Measurements from ENCODE around the gene SCAF4.

SCAF4 gene

DNA sequence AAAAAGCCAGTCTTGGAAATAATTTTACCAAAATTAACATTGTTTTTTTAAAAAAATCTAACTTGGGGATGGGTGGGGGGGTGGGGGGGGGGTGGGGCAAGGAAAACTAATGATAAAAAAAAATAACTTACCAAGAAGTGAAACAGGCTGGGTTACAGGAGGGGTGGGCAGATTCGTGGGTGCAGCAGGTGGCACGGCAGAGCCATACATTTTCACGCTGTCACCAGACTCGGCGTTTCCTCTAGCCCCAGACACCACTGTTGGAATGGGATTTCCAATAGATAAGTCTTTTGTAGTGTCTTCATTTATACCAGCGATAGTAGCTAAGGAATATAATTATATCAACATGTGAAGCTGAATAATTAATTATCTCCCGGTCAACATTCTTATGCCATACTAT is 47.0 kb downstream of the SCAF4 start:
- no peak for DNase-seq (ENCODE audit: low spot score)
- Histone ChIP-seq H3K27me3 (ENCODE audit: insufficient read depth, poor library complexity, severe bottlenecking) (no peaks in the 10 kb centered on the region), H3K4me1 (ENCODE audit: insufficient read depth, poor library complexity, severe bottlenecking) (no peaks in the 10 kb centered on the region), H3K36me3 (ENCODE audit: low read depth) (peaks cover 94% of the 10 kb centered on the region), H3K4me3 (ENCODE audit: severe bottlenecking) (no peak overlapping the region), H3K9me3 (ENCODE audit: severe bottlenecking) (no peaks in the 10 kb centered on the region), H3K27ac (ENCODE audit: poor library complexity, severe bottlenecking) (no peak overlapping the region)
- ATAC-seq (ENCODE audit: low read depth) = no peak
- TF ChIP-seq, protein P1, sequence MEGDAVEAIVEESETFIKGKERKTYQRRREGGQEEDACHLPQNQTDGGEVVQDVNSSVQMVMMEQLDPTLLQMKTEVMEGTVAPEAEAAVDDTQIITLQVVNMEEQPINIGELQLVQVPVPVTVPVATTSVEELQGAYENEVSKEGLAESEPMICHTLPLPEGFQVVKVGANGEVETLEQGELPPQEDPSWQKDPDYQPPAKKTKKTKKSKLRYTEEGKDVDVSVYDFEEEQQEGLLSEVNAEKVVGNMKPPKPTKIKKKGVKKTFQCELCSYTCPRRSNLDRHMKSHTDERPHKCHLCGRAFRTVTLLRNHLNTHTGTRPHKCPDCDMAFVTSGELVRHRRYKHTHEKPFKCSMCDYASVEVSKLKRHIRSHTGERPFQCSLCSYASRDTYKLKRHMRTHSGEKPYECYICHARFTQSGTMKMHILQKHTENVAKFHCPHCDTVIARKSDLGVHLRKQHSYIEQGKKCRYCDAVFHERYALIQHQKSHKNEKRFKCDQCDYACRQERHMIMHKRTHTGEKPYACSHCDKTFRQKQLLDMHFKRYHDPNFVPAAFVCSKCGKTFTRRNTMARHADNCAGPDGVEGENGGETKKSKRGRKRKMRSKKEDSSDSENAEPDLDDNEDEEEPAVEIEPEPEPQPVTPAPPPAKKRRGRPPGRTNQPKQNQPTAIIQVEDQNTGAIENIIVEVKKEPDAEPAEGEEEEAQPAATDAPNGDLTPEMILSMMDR (IDR thresholded peaks at IDR 0.05; ENCODE audit: poor library complexity, severe bottlenecking) = no peak

DNA sequence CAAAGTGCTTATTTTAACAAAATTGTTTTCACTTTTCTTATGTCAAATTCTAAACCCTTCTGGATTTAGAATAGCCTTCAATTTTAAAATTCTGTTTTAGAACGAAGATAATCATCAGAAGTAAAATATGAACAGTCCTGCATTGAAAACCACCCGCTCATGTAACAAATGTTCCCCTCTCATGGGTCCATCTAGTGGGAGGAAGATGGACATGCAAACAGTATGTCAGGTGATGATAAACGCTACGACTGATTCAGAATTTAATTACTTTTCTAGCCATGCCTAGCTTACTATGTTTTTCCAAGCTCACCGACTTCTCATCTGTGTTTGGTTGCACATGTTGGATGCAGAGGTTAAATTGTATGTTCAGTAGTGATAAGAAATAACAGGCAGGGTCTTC is 48.9 kb downstream of the SCAF4 start:
- TF ChIP-seq, protein P1 (IDR thresholded peaks at IDR 0.05; ENCODE audit: poor library complexity, severe bottlenecking) = peak; percentile 18
- peaks cover 85% of the 10 kb centered on the region for H3K36me3 ChIP-seq (ENCODE audit: low read depth)
- no peaks in the 10 kb centered on the region for H3K9me3 ChIP-seq (ENCODE audit: severe bottlenecking)
- no peak for ATAC-seq (ENCODE audit: low read depth)
- H3K4me3 ChIP-seq (ENCODE audit: severe bottlenecking) = no peak overlapping the region
- H3K4me1 ChIP-seq (ENCODE audit: insufficient read depth, poor library complexity, severe bottlenecking) = no peaks in the 10 kb centered on the region
- DNase-seq (ENCODE audit: low spot score) = no peak
- no peak overlapping the region for H3K27ac ChIP-seq (ENCODE audit: poor library complexity, severe bottlenecking)
- H3K27me3 ChIP-seq (ENCODE audit: insufficient read depth, poor library complexity, severe bottlenecking) = no peaks in the 10 kb centered on the region

DNA sequence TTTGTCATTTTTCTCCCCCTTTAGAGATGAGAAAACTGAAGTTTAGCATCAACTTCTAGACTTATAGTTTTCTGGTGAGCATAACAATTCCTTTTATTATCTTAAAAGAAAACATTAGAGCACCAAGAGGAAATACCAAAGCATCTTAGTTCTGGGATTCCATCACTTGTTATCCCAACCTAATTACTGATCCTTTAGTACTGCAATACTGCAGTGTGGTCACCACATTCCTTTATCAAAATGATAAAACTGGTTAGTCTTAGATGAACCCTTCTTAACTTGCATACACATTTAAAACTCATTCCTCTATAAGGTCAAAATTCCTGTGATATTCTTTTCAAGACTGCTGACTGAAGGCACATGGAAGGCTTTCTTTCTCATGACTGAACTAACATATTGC is 49.3 kb downstream of the SCAF4 start:
- Histone ChIP-seq H3K4me3 (ENCODE audit: severe bottlenecking) (no peak overlapping the region), H3K27me3 (ENCODE audit: insufficient read depth, poor library complexity, severe bottlenecking) (no peaks in the 10 kb centered on the region), H3K36me3 (ENCODE audit: low read depth) (peaks cover 84% of the 10 kb centered on the region), H3K27ac (ENCODE audit: poor library complexity, severe bottlenecking) (no peak overlapping the region), H3K9me3 (ENCODE audit: severe bottlenecking) (no peaks in the 10 kb centered on the region), H3K4me1 (ENCODE audit: insufficient read depth, poor library complexity, severe bottlenecking) (no peaks in the 10 kb centered on the region)
- no peak for DNase-seq (ENCODE audit: low spot score)
- ATAC-seq (ENCODE audit: low read depth) = no peak
- TF ChIP-seq, protein P1 (IDR thresholded peaks at IDR 0.05; ENCODE audit: poor library complexity, severe bottlenecking) = no peak

DNA sequence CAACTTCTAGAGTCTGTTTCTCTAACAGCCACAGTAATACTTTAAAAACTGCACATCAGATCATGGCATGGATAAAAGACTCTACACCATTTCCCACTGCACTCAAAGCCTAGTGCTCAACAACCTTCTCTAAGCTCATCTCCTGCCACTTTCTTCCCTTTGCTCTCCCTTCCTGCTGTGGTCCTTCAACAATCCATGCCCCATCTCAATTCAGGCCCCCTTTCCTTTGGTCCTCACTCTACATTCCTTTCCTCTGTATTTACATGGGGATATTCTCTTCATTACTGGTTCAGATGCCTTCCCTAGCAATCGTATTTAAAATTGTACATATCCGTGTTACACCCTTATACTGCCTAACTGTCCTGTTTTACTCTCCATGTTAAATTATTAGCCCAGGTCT is 53.4 kb downstream of the SCAF4 start:
- ATAC-seq (ENCODE audit: low read depth) (no peak), DNase-seq (ENCODE audit: low spot score) (no peak)
- peaks cover 47% of the 10 kb centered on the region for H3K36me3 ChIP-seq (ENCODE audit: low read depth)
- no peak overlapping the region for H3K27ac ChIP-seq (ENCODE audit: poor library complexity, severe bottlenecking)
- TF ChIP-seq, protein P1 (IDR thresholded peaks at IDR 0.05; ENCODE audit: poor library complexity, severe bottlenecking) = no peak
- H3K9me3 ChIP-seq (ENCODE audit: severe bottlenecking) = no peaks in the 10 kb centered on the region
- H3K4me3 ChIP-seq (ENCODE audit: severe bottlenecking) = no peak overlapping the region
- no peaks in the 10 kb centered on the region for H3K27me3 ChIP-seq (ENCODE audit: insufficient read depth, poor library complexity, severe bottlenecking)
- H3K4me1 ChIP-seq (ENCODE audit: insufficient read depth, poor library complexity, severe bottlenecking) = no peaks in the 10 kb centered on the region

DNA sequence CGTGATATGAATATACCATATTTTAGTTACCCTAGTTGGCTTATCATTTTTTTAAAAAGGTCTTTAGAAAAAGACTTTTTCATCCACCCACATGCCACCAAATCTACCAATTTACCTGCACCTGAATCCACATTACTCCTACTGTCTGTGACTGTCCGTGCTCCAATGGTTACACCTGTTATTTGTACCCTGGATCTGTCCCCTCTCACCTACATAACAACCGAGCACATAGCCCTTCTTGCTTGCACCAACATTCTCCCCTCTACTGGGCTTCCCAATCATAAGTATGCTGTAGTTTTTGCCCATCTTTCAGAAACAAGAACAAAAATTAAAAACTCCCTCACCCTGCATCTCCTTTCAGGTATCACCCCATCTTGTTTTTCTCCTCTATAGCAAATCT is 54.9 kb downstream of the SCAF4 start:
- H3K27me3 ChIP-seq (ENCODE audit: insufficient read depth, poor library complexity, severe bottlenecking) = no peaks in the 10 kb centered on the region
- TF ChIP-seq, protein P1 (IDR thresholded peaks at IDR 0.05; ENCODE audit: poor library complexity, severe bottlenecking) = no peak
- ATAC-seq (ENCODE audit: low read depth) = no peak

More for the DNA sequence above, 54.9 kb downstream of the SCAF4 start:
- H3K27ac ChIP-seq (ENCODE audit: poor library complexity, severe bottlenecking) = no peak overlapping the region
- no peak overlapping the region for H3K4me3 ChIP-seq (ENCODE audit: severe bottlenecking)
- DNase-seq (ENCODE audit: low spot score) = no peak
- no peaks in the 10 kb centered on the region for H3K4me1 ChIP-seq (ENCODE audit: insufficient read depth, poor library complexity, severe bottlenecking)
- H3K9me3 ChIP-seq (ENCODE audit: severe bottlenecking) = no peaks in the 10 kb centered on the region
- H3K36me3 ChIP-seq (ENCODE audit: low read depth) = peaks cover 36% of the 10 kb centered on the region
